ENCODE measurements around the gene TMC5. TPM values are rescaled to one million over a fixed set of nuclear protein-coding genes. Genes with fewer than 3 reads are reported as not detected.

The TMC5 gene
- total and polyA plus RNA-seq, 2 of the 13 experiments (the other 11 are each of a cell fraction or from before 2014, with no cell fraction given) = 0.09 to 0.41 TPM

- TF ChIP-seq FOXP4 (CRISPR knock-in tag; IDR thresholded peaks at IDR 0.05) (peak; percentile 83), ZC3H4 (CRISPR knock-in tag; IDR thresholded peaks at IDR 0.05; ENCODE audit: borderline replicate concordance) (no peak), ZSCAN9 (CRISPR knock-in tag; IDR thresholded peaks at IDR 0.05; ENCODE audit: borderline replicate concordance) (0 out of 2 replicates have a peak, but pooled peaks have one; percentile 27), SAP130 (CRISPR knock-in tag; IDR thresholded peaks at IDR 0.05; ENCODE audit: low read depth) (peak; percentile 16; the same call in 1 of the 2 replicates), KDM6A (CRISPR knock-in tag; IDR thresholded peaks at IDR 0.05; ENCODE audit: low read depth) (peak; percentile 24; the same call in 1 of the 2 replicates), GATAD1 (CRISPR knock-in tag; IDR thresholded peaks at IDR 0.05) (no peak), HOXA5 (CRISPR knock-in tag; IDR thresholded peaks at IDR 0.05) (no peak), RXRB (CRISPR knock-in tag; IDR thresholded peaks at IDR 0.05; ENCODE audit: borderline replicate concordance) (0 out of 2 replicates have a peak, but pooled peaks have one; percentile 29), SOX6 (IDR thresholded peaks at IDR 0.05) (no peak), SOX6 (CRISPR knock-in tag; IDR thresholded peaks at IDR 0.05) (peak; percentile 55; the same call in 1 of the 2 replicates), ZZZ3 (CRISPR knock-in tag; IDR thresholded peaks at IDR 0.05; ENCODE audit: borderline replicate concordance) (no peak), HDAC1 (CRISPR knock-in tag; IDR thresholded peaks at IDR 0.05) (0 out of 2 replicates have a peak, but pooled peaks have one; percentile 28), ETV5 (CRISPR knock-in tag; IDR thresholded peaks at IDR 0.05; ENCODE audit: borderline replicate concordance) (peak; percentile 75; the same call in 1 of the 2 replicates), ZNF557 (CRISPR knock-in tag; IDR thresholded peaks at IDR 0.05) (no peak), CBX5 (CRISPR knock-in tag; IDR thresholded peaks at IDR 0.05; ENCODE audit: borderline replicate concordance) (no peak), ZNF644 (CRISPR knock-in tag; IDR thresholded peaks at IDR 0.05; ENCODE audit: low read depth) (peak; percentile 41; the same call in 1 of the 2 replicates), CREM (IDR thresholded peaks at IDR 0.05) (peak; percentile 65), CREM (CRISPR knock-in tag; IDR thresholded peaks at IDR 0.05) (no peak), ZNF784 (CRISPR knock-in tag; IDR thresholded peaks at IDR 0.05; ENCODE audit: borderline replicate concordance) (0 out of 2 replicates have a peak, but pooled peaks have one; percentile 34)
- TF ChIP-seq, protein P1, sequence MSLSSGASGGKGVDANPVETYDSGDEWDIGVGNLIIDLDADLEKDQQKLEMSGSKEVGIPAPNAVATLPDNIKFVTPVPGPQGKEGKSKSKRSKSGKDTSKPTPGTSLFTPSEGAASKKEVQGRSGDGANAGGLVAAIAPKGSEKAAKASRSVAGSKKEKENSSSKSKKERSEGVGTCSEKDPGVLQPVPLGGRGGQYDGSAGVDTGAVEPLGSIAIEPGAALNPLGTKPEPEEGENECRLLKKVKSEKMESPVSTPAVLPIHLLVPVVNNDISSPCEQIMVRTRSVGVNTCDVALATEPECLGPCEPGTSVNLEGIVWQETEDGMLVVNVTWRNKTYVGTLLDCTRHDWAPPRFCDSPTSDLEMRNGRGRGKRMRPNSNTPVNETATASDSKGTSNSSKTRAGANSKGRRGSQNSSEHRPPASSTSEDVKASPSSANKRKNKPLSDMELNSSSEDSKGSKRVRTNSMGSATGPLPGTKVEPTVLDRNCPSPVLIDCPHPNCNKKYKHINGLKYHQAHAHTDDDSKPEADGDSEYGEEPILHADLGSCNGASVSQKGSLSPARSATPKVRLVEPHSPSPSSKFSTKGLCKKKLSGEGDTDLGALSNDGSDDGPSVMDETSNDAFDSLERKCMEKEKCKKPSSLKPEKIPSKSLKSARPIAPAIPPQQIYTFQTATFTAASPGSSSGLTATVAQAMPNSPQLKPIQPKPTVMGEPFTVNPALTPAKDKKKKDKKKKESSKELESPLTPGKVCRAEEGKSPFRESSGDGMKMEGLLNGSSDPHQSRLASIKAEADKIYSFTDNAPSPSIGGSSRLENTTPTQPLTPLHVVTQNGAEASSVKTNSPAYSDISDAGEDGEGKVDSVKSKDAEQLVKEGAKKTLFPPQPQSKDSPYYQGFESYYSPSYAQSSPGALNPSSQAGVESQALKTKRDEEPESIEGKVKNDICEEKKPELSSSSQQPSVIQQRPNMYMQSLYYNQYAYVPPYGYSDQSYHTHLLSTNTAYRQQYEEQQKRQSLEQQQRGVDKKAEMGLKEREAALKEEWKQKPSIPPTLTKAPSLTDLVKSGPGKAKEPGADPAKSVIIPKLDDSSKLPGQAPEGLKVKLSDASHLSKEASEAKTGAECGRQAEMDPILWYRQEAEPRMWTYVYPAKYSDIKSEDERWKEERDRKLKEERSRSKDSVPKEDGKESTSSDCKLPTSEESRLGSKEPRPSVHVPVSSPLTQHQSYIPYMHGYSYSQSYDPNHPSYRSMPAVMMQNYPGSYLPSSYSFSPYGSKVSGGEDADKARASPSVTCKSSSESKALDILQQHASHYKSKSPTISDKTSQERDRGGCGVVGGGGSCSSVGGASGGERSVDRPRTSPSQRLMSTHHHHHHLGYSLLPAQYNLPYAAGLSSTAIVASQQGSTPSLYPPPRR (CRISPR knock-in tag; IDR thresholded peaks at IDR 0.05; ENCODE audit: borderline replicate concordance) = peak; percentile 61; the same call in 1 of the 2 replicates
- TF ChIP-seq, protein P2, sequence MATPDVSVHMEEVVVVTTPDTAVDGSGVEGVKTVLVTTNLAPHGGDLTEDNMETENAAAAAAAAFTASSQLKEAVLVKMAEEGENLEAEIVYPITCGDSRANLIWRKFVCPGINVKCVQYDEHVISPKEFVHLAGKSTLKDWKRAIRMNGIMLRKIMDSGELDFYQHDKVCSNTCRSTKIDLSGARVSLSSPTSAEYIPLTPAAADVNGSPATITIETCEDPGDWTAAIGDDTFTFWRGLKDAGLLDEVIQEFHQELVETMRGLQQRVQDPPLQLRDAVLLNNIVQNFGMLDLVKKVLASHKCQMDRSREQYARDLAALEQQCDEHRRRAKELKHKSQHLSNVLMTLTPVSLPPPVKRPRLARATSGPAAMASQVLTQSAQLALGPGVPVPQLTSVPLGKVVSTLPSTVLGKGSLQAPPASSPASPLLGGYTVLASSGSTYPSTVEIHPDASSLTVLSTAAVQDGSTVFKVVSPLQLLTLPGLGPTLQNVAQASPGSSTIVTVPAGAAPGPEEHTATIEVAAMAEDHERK (CRISPR knock-in tag; IDR thresholded peaks at IDR 0.05; ENCODE audit: low read depth) = no peak
- TF ChIP-seq, protein P3, sequence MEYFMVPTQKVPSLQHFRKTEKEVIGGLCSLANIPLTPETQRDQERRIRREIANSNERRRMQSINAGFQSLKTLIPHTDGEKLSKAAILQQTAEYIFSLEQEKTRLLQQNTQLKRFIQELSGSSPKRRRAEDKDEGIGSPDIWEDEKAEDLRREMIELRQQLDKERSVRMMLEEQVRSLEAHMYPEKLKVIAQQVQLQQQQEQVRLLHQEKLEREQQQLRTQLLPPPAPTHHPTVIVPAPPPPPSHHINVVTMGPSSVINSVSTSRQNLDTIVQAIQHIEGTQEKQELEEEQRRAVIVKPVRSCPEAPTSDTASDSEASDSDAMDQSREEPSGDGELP (IDR thresholded peaks at IDR 0.05; ENCODE audit: borderline replicate concordance, low read depth) = 0 out of 2 replicates have a peak, but pooled peaks have one; percentile 32
These were observed 61.6 kb downstream of the TMC5 start (continued) for GRCh38 chr16:19479302-19479721.
